Retinal pigment epithelial cell (primary cell): ENCODE data around the gene HOXB5.

ENCODE experiments used
- DNase-seq: peaks from one replicate; pipeline ENCODE4 v3.0.0-alpha.2; 2010; ENCODE audit warnings: low read depth
- H3K4me3 ChIP-seq: 2 replicates; pipeline ENCODE4 v1.5.1; 2011; ENCODE audit warnings: mild to moderate bottlenecking, low read length, control low read depth, moderate library complexity
- TF ChIP-seq, protein P1 (sequence below): conservative IDR thresholded peaks from 2 replicates; pipeline ENCODE4 v1.5.1; 2011; ENCODE audit warnings: low read depth, low read length, control low read depth, inconsistent platforms

Gene HOXB5

DNA sequence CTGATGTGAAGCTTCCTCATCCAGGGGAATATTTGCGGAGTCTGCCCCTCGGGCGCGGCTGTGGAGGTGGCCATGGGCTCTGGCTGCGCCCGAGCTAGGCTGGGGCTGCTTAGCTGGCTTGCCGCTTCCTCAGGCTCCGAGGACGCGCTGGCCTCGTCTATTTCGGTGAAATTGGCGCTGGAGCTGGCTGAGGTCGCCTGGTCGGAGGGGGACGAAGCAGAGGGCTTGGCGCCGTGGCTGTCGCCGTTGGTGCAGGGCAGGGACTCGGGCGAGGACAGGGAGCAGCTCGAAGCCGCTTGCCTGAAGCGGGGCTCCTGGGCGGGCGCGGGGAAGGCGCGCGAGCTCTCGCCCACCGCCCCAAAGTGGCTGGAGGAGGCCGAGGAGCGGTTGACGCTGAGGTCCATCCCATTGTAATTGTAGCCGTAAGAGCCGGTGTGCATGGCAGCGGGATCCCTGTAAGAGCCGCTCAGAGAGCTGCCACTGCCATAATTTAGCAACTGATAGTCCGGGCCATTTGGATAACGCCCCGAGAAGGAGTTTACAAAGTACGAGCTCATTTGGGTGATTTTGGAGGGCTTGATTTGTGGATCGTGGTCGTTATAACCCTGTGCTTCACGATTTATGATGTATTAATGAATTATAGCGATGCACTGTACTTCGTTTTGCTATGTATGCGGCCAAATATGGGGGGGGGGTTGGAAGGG, at the start of gene HOXB5:
TSS of gene HOXB5 (minus strand) at position 654 of the 704 bp plus-strand sequence. CDS start at position 557, 97 bp downstream.
- no peak for DNase-seq
- no peak within 1 kb of the TSS for H3K4me3 ChIP-seq
- TF ChIP-seq, protein P1, sequence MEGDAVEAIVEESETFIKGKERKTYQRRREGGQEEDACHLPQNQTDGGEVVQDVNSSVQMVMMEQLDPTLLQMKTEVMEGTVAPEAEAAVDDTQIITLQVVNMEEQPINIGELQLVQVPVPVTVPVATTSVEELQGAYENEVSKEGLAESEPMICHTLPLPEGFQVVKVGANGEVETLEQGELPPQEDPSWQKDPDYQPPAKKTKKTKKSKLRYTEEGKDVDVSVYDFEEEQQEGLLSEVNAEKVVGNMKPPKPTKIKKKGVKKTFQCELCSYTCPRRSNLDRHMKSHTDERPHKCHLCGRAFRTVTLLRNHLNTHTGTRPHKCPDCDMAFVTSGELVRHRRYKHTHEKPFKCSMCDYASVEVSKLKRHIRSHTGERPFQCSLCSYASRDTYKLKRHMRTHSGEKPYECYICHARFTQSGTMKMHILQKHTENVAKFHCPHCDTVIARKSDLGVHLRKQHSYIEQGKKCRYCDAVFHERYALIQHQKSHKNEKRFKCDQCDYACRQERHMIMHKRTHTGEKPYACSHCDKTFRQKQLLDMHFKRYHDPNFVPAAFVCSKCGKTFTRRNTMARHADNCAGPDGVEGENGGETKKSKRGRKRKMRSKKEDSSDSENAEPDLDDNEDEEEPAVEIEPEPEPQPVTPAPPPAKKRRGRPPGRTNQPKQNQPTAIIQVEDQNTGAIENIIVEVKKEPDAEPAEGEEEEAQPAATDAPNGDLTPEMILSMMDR = no peak

DNA sequence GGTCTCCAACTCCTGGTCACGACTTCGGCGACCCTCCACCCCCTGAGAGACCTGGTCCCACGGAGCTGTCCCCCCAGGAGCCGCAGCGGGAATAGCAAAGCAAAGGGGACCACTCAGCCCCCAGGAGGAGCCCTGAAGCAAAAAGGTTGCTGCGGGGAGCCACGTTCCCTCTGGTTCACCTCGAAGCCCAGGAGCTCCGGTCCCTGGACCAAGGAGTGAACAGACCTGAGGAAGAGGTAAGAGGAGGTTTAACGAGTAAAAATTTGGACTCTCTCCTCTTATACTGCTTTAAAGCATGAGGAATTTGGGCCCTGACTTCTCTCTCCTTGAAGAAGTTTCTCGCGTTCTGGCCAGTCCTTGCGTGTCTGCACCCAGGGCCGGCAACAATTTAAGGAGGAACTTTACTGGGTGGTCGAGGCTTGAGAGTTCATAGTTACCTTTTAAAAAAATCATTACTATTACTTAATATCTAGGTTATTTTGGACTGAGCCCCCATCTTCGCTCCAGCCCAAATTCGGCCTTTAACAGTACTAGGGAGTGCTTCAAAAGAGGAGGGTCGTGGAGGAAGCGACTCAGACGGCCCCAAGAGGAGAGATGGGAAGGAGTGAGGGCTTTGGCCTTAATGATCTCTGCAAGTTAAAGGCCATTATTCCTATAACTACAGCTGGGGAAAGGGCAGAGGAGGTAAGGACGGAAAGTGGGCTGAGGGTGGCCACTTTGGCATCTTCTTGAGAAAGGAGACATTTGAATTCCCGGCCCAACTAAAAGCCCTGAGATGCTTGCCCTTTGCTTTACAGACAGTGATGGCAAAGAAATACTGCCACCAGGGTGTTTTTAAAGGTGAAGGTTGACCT, 49.5 kb upstream of the HOXB5 start:
- DNase-seq = no peak
- TF ChIP-seq, protein P1 = no peak
- H3K4me3 ChIP-seq = no peak overlapping the region

DNA sequence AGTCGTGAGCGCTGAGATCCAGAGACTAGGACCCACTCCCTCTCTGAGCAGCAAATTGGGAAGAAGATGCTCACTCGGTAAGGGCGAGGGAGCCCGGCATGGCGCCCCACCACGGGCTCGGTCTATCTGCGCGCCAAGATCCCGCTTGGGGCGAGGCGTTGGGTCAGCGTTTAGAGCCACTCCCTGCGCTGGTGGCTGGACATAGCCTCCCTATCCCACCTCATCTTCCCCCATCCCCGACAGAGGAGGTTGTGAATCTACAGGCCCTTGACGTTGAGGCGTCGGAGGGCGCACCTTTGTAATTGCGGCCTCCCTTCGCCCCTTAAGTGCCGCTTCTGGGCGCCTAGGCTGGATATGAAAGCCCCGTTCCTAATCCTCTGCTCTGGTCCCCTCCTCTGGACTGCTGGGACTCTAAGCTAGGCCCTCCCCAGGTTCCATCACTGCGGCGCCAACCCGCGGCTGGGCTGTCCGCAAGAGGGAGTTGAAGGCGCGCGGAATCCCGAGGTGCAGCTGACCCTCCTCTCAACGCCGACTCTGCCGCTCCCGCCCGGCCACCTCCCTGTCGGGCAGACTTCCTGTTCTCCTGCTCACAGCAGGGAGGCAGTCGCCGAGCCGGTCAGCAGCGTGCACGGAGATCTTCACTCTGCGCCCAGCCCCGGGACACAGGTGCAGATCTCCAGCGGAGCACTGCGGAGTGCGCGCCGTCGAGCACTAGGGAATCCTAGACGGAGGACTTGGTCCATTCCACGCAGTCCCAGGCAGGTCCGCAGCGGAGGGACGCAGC, 48.7 kb upstream of the HOXB5 start:
- H3K4me3 ChIP-seq = no peak overlapping the region
- no peak for DNase-seq
- TF ChIP-seq, protein P1 = no peak

DNA sequence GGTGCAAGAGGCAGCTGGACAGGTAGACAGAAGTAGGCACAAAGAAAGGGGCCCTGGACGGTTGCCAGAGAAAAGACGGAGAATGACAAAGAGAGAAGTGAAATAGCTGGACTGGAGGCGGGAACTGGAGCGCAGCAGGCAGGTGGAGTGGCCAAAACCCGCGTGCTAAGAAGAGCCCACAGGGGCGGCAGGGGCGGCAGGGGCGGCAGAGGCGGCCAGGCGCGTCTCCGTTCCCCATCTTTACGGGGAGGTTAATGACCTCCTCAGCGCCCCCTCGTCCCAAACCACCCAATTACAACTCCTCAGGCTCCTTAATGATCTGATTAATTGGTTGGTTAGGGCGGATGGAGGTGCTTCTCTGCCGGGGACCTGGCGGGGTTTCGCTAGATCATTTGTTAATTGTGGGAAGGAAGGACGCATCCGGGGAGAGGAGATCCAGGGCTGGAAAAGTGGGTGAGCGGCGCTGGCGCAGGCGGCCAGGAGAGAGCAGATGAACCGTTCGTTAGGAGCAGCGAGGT, 48.0 kb upstream of the HOXB5 start:
- no peak overlapping the region for H3K4me3 ChIP-seq
- TF ChIP-seq, protein P1 = no peak
- DNase-seq = no peak

DNA sequence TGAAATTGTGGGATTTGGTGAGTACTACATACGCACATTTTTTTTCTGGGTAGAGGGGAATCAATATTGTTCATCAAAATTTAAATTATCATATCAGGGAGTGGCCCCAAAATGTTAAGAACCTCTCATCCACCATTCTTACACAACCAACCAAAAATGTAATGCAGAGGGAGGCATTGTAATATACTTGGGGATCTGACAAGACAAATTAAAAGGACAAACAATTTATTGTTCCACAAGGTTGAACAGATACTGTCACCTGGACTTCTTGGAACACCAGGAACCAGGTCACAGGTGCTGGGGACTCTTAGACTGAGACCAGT, 47.2 kb upstream of the HOXB5 start:
- TF ChIP-seq, protein P1 = no peak
- DNase-seq = no peak
- no peak overlapping the region for H3K4me3 ChIP-seq

DNA sequence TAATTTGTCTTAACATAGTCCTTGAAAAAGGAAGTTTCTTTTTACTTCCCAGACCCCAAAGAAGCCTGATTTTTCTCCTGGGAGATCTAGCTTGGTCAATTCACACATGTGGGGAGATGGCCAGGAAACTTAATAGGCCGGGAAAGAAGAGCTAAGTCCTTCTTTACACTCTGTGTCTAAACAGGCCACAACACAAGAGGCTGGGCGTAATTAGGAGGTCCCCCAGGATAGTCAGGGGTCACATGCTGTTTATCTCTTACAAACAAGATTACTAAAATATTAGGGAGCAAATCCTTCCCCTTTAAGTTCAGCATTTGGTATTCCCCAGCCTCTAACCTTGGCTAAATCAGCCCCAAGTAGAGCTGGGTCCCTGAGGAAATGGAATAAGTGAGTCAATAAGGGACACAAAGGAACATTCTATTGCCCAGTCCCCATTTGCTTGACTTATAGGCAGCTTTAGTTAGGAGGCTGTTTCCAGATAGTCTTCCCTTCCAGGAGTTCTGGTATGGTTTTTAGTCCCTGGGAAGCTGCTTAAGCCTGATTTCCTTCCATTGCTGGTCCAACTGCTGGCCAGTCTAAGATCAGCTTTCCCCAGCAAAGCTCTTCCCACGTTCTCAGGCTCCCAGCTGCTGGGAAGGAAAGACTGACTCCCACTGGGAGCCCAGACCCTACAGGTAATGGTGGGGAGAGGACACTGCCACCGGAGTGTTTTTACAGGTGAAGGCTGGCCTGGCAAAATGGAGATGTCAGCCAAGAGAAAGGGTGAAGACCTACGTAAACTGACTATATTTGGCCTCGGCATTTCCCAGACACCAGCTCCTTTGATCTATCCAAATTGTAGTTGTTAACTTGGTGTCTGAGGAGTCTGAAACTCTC, 46.6 kb upstream of the HOXB5 start:
- no peak overlapping the region for H3K4me3 ChIP-seq
- DNase-seq = no peak
- TF ChIP-seq, protein P1 = no peak
